ENCODE data around the gene HINFP. TPM values are rescaled to one million over a fixed set of nuclear protein-coding genes. Genes with fewer than 3 reads are reported as not detected.
A peak's percentile ranks its signal among the peaks of the same experiment; 100 is the strongest.

Gene HINFP
- total and polyA plus RNA-seq, 9 of the 15 experiments (the other 6 are each of a cell fraction or from before 2014, with no cell fraction given) = 13.8 to 34.1 (median 22.5) TPM

DNA sequence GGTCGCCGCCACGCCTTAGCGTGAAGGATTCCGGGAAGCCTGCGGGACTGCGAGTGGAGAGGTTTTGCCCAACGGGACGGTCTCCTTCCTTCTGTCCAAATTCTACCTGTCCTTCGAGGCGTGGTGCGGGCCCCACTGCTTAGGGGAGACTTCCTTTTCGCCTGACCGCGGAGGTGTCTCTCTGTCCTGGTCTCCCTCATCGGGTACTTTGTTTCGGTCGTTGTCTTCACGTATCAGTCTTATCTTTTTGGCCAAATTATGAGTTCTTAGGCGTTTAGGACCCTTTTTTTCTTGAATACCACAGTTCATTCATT is 388 bp downstream of the HINFP start (continued):
- TF ChIP-seq, protein P1, sequence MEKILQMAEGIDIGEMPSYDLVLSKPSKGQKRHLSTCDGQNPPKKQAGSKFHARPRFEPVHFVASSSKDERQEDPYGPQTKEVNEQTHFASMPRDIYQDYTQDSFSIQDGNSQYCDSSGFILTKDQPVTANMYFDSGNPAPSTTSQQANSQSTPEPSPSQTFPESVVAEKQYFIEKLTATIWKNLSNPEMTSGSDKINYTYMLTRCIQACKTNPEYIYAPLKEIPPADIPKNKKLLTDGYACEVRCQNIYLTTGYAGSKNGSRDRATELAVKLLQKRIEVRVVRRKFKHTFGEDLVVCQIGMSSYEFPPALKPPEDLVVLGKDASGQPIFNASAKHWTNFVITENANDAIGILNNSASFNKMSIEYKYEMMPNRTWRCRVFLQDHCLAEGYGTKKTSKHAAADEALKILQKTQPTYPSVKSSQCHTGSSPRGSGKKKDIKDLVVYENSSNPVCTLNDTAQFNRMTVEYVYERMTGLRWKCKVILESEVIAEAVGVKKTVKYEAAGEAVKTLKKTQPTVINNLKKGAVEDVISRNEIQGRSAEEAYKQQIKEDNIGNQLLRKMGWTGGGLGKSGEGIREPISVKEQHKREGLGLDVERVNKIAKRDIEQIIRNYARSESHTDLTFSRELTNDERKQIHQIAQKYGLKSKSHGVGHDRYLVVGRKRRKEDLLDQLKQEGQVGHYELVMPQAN (IDR thresholded peaks at IDR 0.05; ENCODE audit: borderline replicate concordance) = no peak
- TF ChIP-seq, protein P2, sequence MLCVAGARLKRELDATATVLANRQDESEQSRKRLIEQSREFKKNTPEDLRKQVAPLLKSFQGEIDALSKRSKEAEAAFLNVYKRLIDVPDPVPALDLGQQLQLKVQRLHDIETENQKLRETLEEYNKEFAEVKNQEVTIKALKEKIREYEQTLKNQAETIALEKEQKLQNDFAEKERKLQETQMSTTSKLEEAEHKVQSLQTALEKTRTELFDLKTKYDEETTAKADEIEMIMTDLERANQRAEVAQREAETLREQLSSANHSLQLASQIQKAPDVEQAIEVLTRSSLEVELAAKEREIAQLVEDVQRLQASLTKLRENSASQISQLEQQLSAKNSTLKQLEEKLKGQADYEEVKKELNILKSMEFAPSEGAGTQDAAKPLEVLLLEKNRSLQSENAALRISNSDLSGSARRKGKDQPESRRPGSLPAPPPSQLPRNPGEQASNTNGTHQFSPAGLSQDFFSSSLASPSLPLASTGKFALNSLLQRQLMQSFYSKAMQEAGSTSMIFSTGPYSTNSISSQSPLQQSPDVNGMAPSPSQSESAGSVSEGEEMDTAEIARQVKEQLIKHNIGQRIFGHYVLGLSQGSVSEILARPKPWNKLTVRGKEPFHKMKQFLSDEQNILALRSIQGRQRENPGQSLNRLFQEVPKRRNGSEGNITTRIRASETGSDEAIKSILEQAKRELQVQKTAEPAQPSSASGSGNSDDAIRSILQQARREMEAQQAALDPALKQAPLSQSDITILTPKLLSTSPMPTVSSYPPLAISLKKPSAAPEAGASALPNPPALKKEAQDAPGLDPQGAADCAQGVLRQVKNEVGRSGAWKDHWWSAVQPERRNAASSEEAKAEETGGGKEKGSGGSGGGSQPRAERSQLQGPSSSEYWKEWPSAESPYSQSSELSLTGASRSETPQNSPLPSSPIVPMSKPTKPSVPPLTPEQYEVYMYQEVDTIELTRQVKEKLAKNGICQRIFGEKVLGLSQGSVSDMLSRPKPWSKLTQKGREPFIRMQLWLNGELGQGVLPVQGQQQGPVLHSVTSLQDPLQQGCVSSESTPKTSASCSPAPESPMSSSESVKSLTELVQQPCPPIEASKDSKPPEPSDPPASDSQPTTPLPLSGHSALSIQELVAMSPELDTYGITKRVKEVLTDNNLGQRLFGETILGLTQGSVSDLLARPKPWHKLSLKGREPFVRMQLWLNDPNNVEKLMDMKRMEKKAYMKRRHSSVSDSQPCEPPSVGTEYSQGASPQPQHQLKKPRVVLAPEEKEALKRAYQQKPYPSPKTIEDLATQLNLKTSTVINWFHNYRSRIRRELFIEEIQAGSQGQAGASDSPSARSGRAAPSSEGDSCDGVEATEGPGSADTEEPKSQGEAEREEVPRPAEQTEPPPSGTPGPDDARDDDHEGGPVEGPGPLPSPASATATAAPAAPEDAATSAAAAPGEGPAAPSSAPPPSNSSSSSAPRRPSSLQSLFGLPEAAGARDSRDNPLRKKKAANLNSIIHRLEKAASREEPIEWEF (CRISPR knock-in tag; IDR thresholded peaks at IDR 0.05) = no peak
- no peak for TF ChIP-seq FOXA1 (IDR thresholded peaks at IDR 0.05; ENCODE audit: borderline replicate concordance)
- TF ChIP-seq, protein P3, sequence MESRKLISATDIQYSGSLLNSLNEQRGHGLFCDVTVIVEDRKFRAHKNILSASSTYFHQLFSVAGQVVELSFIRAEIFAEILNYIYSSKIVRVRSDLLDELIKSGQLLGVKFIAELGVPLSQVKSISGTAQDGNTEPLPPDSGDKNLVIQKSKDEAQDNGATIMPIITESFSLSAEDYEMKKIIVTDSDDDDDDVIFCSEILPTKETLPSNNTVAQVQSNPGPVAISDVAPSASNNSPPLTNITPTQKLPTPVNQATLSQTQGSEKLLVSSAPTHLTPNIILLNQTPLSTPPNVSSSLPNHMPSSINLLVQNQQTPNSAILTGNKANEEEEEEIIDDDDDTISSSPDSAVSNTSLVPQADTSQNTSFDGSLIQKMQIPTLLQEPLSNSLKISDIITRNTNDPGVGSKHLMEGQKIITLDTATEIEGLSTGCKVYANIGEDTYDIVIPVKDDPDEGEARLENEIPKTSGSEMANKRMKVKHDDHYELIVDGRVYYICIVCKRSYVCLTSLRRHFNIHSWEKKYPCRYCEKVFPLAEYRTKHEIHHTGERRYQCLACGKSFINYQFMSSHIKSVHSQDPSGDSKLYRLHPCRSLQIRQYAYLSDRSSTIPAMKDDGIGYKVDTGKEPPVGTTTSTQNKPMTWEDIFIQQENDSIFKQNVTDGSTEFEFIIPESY (CRISPR knock-in tag; IDR thresholded peaks at IDR 0.05) = no peak
- peak; percentile 2; the same call in 1 of the 2 replicates for TF ChIP-seq CREM (IDR thresholded peaks at IDR 0.05; ENCODE audit: low read depth)
- peak; percentile 26; the same call in 1 of the 2 replicates for TF ChIP-seq NR1H2 (CRISPR knock-in tag; IDR thresholded peaks at IDR 0.05)
- TF ChIP-seq, protein P4, sequence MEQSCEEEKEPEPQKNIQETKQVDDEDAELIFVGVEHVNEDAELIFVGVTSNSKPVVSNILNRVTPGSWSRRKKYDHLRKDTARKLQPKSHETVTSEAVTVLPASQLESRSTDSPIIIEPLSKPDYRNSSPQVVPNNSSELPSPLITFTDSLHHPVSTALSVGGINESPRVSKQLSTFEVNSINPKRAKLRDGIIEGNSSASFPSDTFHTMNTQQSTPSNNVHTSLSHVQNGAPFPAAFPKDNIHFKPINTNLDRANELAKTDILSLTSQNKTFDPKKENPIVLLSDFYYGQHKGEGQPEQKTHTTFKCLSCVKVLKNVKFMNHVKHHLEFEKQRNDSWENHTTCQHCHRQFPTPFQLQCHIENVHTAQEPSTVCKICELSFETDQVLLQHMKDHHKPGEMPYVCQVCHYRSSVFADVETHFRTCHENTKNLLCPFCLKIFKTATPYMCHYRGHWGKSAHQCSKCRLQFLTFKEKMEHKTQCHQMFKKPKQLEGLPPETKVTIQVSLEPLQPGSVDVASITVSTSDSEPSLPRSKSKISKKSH (CRISPR knock-in tag; IDR thresholded peaks at IDR 0.05) = no peak
- TF ChIP-seq SAFB2 (IDR thresholded peaks at IDR 0.05; ENCODE audit: borderline replicate concordance, low read depth, low read length, severe bottlenecking) = no peak
- TF ChIP-seq SIN3A (IDR thresholded peaks at IDR 0.05; ENCODE audit: borderline replicate concordance in 2 of 2, control insufficient read depth in 1 of 2, low read depth in 2 of 2, low read length in 2 of 2) = peak in 1 of 2 experiments; percentile 65; a peak in 1 of 4 replicates
- TF ChIP-seq, protein P5, sequence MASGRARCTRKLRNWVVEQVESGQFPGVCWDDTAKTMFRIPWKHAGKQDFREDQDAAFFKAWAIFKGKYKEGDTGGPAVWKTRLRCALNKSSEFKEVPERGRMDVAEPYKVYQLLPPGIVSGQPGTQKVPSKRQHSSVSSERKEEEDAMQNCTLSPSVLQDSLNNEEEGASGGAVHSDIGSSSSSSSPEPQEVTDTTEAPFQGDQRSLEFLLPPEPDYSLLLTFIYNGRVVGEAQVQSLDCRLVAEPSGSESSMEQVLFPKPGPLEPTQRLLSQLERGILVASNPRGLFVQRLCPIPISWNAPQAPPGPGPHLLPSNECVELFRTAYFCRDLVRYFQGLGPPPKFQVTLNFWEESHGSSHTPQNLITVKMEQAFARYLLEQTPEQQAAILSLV (tag; IDR thresholded peaks at IDR 0.05) = no peak
- TF ChIP-seq LCOR (CRISPR knock-in tag; IDR thresholded peaks at IDR 0.05) = no peak
- TF ChIP-seq, protein P6, sequence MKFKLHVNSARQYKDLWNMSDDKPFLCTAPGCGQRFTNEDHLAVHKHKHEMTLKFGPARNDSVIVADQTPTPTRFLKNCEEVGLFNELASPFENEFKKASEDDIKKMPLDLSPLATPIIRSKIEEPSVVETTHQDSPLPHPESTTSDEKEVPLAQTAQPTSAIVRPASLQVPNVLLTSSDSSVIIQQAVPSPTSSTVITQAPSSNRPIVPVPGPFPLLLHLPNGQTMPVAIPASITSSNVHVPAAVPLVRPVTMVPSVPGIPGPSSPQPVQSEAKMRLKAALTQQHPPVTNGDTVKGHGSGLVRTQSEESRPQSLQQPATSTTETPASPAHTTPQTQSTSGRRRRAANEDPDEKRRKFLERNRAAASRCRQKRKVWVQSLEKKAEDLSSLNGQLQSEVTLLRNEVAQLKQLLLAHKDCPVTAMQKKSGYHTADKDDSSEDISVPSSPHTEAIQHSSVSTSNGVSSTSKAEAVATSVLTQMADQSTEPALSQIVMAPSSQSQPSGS (CRISPR knock-in tag; IDR thresholded peaks at IDR 0.05) = no peak
- TF ChIP-seq MCM7 (IDR thresholded peaks at IDR 0.05) = no peak
- peak; percentile 30; the same call in 1 of the 2 replicates for TF ChIP-seq GATA2 (CRISPR knock-in tag; IDR thresholded peaks at IDR 0.05)
